NCI-H2196 treated with DMSO at 0.1 percent for 48 hours (cell line): ENCODE data around the gene DPH5.
"Not testable (repeated sequence)": the region's sequence is repeated elsewhere in the genome, so short reads cannot be mapped to it uniquely, and the experiment has no call there.

Experiments
- DNase-seq: peaks from one replicate; lab custom pipeline; 2025; ENCODE audit not compliant: unreplicated experiment; lab: John Stamatoyannopoulos, UW

DPH5 gene

GRCh38 chr1:101025657-101026429 lies at the start of gene DPH5:
Gene DPH5, minus strand, starts transcription at chr1:101025784. Its CDS starts 341 bp downstream, at chr1:101025443.
- peak; percentile 80 for DNase-seq

GRCh38 chr1:101073836-101074235 lies 48.3 kb upstream of the DPH5 start:
- DNase-seq: no peak

GRCh38 chr1:101071470-101071891 lies 45.9 kb upstream of the DPH5 start:
- DNase-seq: no peak

GRCh38 chr1:101069158-101069557 lies 43.6 kb upstream of the DPH5 start:
- no peak for DNase-seq

- not testable (repeated sequence) for DNase-seq
Measured at GRCh38 chr1:101066937-101067335, 41.4 kb upstream of the DPH5 start.

- DNase-seq: no peak
Measured at GRCh38 chr1:101066260-101066936, 40.8 kb upstream of the DPH5 start.

GRCh38 chr1:101065575-101065974 lies 40.0 kb upstream of the DPH5 start:
- no peak for DNase-seq

- DNase-seq: no peak
Measured at GRCh38 chr1:101064697-101065096, 39.1 kb upstream of the DPH5 start.

GRCh38 chr1:101060992-101061391 lies 35.4 kb upstream of the DPH5 start:
- DNase-seq: no peak

- no peak for DNase-seq
Measured at GRCh38 chr1:101059945-101060542, 34.5 kb upstream of the DPH5 start.

GRCh38 chr1:101055623-101056022 lies 30.0 kb upstream of the DPH5 start:
- no peak for DNase-seq

GRCh38 chr1:101051688-101052638 lies 26.4 kb upstream of the DPH5 start:
- DNase-seq: no peak

- DNase-seq: no peak
Measured at GRCh38 chr1:101050869-101051268, 25.3 kb upstream of the DPH5 start.

- no peak for DNase-seq
Measured at GRCh38 chr1:101044749-101045148, 19.2 kb upstream of the DPH5 start.

GRCh38 chr1:101044259-101044658 lies 18.7 kb upstream of the DPH5 start:
- no peak for DNase-seq

- DNase-seq: no peak
Measured at GRCh38 chr1:101043776-101044175, 18.2 kb upstream of the DPH5 start.

- no peak for DNase-seq
Measured at GRCh38 chr1:101041300-101041699, 15.7 kb upstream of the DPH5 start.

- no peak for DNase-seq
Measured at GRCh38 chr1:101040666-101041065, 15.1 kb upstream of the DPH5 start.

GRCh38 chr1:101039245-101039644 lies 13.7 kb upstream of the DPH5 start:
- DNase-seq: no peak

GRCh38 chr1:101037316-101037715 lies 11.7 kb upstream of the DPH5 start:
- DNase-seq: no peak

- DNase-seq: no peak
Measured at GRCh38 chr1:101033017-101033416, 7.4 kb upstream of the DPH5 start.
